Smooth muscle cell (in vitro differentiated cells): ENCODE measurements around the gene MGLL. TPM values are rescaled to one million over a fixed set of nuclear protein-coding genes. Genes with fewer than 3 reads are reported as not detected.
A peak's percentile ranks its signal among the peaks of the same experiment; 100 is the strongest.

Source experiments
- DNase-seq: peaks from one replicate; lab custom pipeline; 2025; ENCODE audit not compliant: unreplicated experiment; lab: John Stamatoyannopoulos, UW
- H2AFZ ChIP-seq: fragments of 200-600 bp; sonication (generic); 2 replicates; pipeline ENCODE4 v1.6.0; 2016; ENCODE audit warnings: antibody characterized with exemption, low read depth, mild to moderate bottlenecking
- H3F3A ChIP-seq: fragments of 200-600 bp; sonication (generic); 2 replicates; pipeline ENCODE4 v1.6.0; 2017; ENCODE audit warnings: antibody characterized with exemption, low read depth
- H3K27ac ChIP-seq: fragments of 200-600 bp; sonication (generic); 2 replicates; pipeline ENCODE4 v1.5.1; 2016; ENCODE audit warnings: low read depth, mild to moderate bottlenecking
- H3K27me3 ChIP-seq: fragments of 200-600 bp; sonication (generic); 2 replicates; pipeline ENCODE4 v1.6.1; 2016; ENCODE audit warnings: low read depth, mild to moderate bottlenecking
- H3K36me3 ChIP-seq: fragments of 200-600 bp; sonication (generic); 2 replicates; pipeline ENCODE4 v1.5.1; 2016; ENCODE audit warnings: low read depth
- H3K4me1 ChIP-seq: fragments of 200-600 bp; sonication (generic); 2 replicates; pipeline ENCODE4 v1.5.1; 2016; ENCODE audit warnings: low read depth
- H3K4me2 ChIP-seq: fragments of 200-600 bp; sonication (generic); 2 replicates; pipeline ENCODE4 v1.6.0; 2016; ENCODE audit warnings: mild to moderate bottlenecking
- H3K4me3 ChIP-seq: fragments of 200-600 bp; sonication (generic); 2 replicates; pipeline ENCODE4 v1.5.1; 2016; ENCODE audit warnings: mild to moderate bottlenecking
- H3K79me2 ChIP-seq: fragments of 200-600 bp; sonication (generic); 2 replicates; pipeline ENCODE4 v1.6.0; 2016; ENCODE audit warnings: low read depth, mild to moderate bottlenecking
- H3K9ac ChIP-seq: fragments of 200-600 bp; sonication (generic); 2 replicates; pipeline ENCODE4 v1.6.0; 2016; ENCODE audit warnings: low read depth
- H3K9me3 ChIP-seq: fragments of 200-600 bp; sonication (generic); replicated peaks from 2 replicates; pipeline ENCODE4 v1.5.1; 2016; ENCODE audit warnings: low read depth
- H4K20me1 ChIP-seq: fragments of 200-600 bp; sonication (generic); 2 replicates; pipeline ENCODE4 v1.6.0; 2016; ENCODE audit warnings: low read depth
- CTCF ChIP-seq: fragments of 200-600 bp; sonication (generic); IDR thresholded peaks from 2 replicates; pipeline ENCODE4 v1.5.1; 2017; ENCODE audit warnings: borderline replicate concordance, mild to moderate bottlenecking, antibody characterized with exemption; ENCODE audit not compliant: insufficient read depth, poor library complexity, severe bottlenecking
- WGBS: methylation state at CpG from one replicate; pipeline ENCODE4 v1.1.7; 2016; ENCODE audit warnings: low lambda C conversion rate; 5-methylcytosine and 5-hydroxymethylcytosine counted together
- polyA plus RNA-seq: library from polyadenylated mRNA; unstranded; fragments of >200 nt; fragmentation: Nextera tagmentation; extraction: Ambion mirVana; gene quantifications from 2 replicates; pipeline ENCODE4 v1.2.1, GENCODE V29; 2016
- total RNA-seq: library from RNA; depleted of rRNA; stranded (reverse); fragments of >200 nt; gene quantifications from 2 replicates; pipeline ENCODE4 v1.2.3, GENCODE V29; 2014

The MGLL gene
- total and polyA plus RNA-seq, 2 experiments from 2014 or later: 13.6 to 22.5 TPM

- H3K36me3 ChIP-seq: no peaks in the 10 kb centered on the region
- H3K9me3 ChIP-seq: no peaks in the 10 kb centered on the region
- TF ChIP-seq CTCF: no peak
- H3K4me2 ChIP-seq: no peak overlapping the region
- no peak overlapping the region for H2AFZ ChIP-seq
- no peaks in the 10 kb centered on the region for H3K79me2 ChIP-seq
- no peak for DNase-seq
- H3K27me3 ChIP-seq: no peaks in the 10 kb centered on the region
- WGBS: 95% methylated on average over 29 of the region's 29 CpGs
- H3K9ac ChIP-seq: no peak overlapping the region
- no peak overlapping the region for H3K4me3 ChIP-seq
- no peaks in the 10 kb centered on the region for H4K20me1 ChIP-seq
- H3F3A ChIP-seq: no peaks in the 10 kb centered on the region
- H3K4me1 ChIP-seq: no peaks in the 10 kb centered on the region
- H3K27ac ChIP-seq: no peak overlapping the region
Observed at GRCh38 chr3:127675651-127676391, 146.5 kb downstream of the MGLL start.

- H3K9me3 ChIP-seq: no peaks in the 10 kb centered on the region
- no peaks in the 10 kb centered on the region for H3K36me3 ChIP-seq
- no peak overlapping the region for H3K9ac ChIP-seq
- 96% methylated on average over 8 of the region's 8 CpGs for WGBS
- no peak overlapping the region for H3K4me3 ChIP-seq
- no peaks in the 10 kb centered on the region for H3K4me1 ChIP-seq
- no peak for TF ChIP-seq CTCF
- H3K27me3 ChIP-seq: no peaks in the 10 kb centered on the region
- H3F3A ChIP-seq: no peaks in the 10 kb centered on the region
- no peak overlapping the region for H2AFZ ChIP-seq
- no peak overlapping the region for H3K27ac ChIP-seq
- no peaks in the 10 kb centered on the region for H4K20me1 ChIP-seq
- no peak overlapping the region for H3K4me2 ChIP-seq
- no peak for DNase-seq
- no peaks in the 10 kb centered on the region for H3K79me2 ChIP-seq
Observed at GRCh38 chr3:127674790-127675189, 147.5 kb downstream of the MGLL start.

GRCh38 chr3:127674101-127674721, 148.1 kb downstream of the MGLL start:
- Histone ChIP-seq H3K36me3 (no peaks in the 10 kb centered on the region), H3K4me2 (peak overlapping the region; percentile 90), H3K27ac (no peak overlapping the region), H3F3A (no peaks in the 10 kb centered on the region), H3K27me3 (no peaks in the 10 kb centered on the region), H2AFZ (no peak overlapping the region), H3K9ac (no peak overlapping the region), H3K4me3 (no peak overlapping the region), H4K20me1 (no peaks in the 10 kb centered on the region), H3K4me1 (no peaks in the 10 kb centered on the region), H3K9me3 (no peaks in the 10 kb centered on the region), H3K79me2 (no peaks in the 10 kb centered on the region)
- DNase-seq: no peak
- WGBS: 89% methylated on average over 17 of the region's 17 CpGs
- TF ChIP-seq CTCF: no peak
